OCI-LY1 (cell line): Measurements from ENCODE around the gene STX18.

Experiments
- H2AFZ ChIP-seq: fragments of 200-600 bp; sonication (generic), shearing (Covaris generic); 2 replicates; pipeline ENCODE4 v1.6.0; 2014; ENCODE audit warnings: antibody characterized with exemption, mild to moderate bottlenecking, low read length
- H3F3A ChIP-seq: fragments of 200-600 bp; sonication (generic), shearing (Covaris generic); 2 replicates; pipeline ENCODE4 v1.6.0; 2014; ENCODE audit warnings: mild to moderate bottlenecking, antibody characterized with exemption, low read length, moderate library complexity; ENCODE audit not compliant: insufficient read depth
- H3K27ac ChIP-seq: fragments of 200-600 bp; sonication (generic); 2 replicates; pipeline ENCODE4 v1.5.1; 2014; ENCODE audit warnings: low read length, mixed run types, mild to moderate bottlenecking, low read depth; ENCODE audit not compliant: poor library complexity, severe bottlenecking
- H3K27me3 ChIP-seq: fragments of 200-600 bp; sonication (generic); 2 replicates; pipeline ENCODE4 v1.6.0; 2014; ENCODE audit warnings: antibody characterized with exemption, mild to moderate bottlenecking, low read length, moderate library complexity; ENCODE audit not compliant: insufficient read depth
- H3K36me3 ChIP-seq: fragments of 200-600 bp; sonication (generic); 2 replicates; pipeline ENCODE4 v1.6.1; 2014; ENCODE audit warnings: mild to moderate bottlenecking, antibody characterized with exemption, low read length, moderate library complexity, mixed read lengths; ENCODE audit not compliant: insufficient read depth
- H3K4me1 ChIP-seq: fragments of 200-600 bp; sonication (generic); 2 replicates; pipeline ENCODE4 v1.5.1; 2014; ENCODE audit warnings: mild to moderate bottlenecking, low read length, moderate library complexity; ENCODE audit not compliant: insufficient read depth, severe bottlenecking
- H3K4me2 ChIP-seq: fragments of 200-600 bp; sonication (generic), shearing (Covaris generic); 2 replicates; pipeline ENCODE4 v1.6.1; 2014; ENCODE audit warnings: low read length
- H3K4me3 ChIP-seq: fragments of 200-600 bp; sonication (generic); 2 replicates; pipeline ENCODE4 v1.5.1; 2014; ENCODE audit warnings: low read length, low read depth, mild to moderate bottlenecking, mixed read lengths; ENCODE audit not compliant: poor library complexity, severe bottlenecking
- H3K79me2 ChIP-seq: fragments of 200-600 bp; shearing (Covaris generic); 2 replicates; pipeline ENCODE4 v1.6.1; 2016; ENCODE audit warnings: mixed run types, low read length, mixed read lengths; ENCODE audit not compliant: insufficient read depth
- H3K9ac ChIP-seq: fragments of 200-600 bp; sonication (generic), shearing (Covaris generic); 2 replicates; pipeline ENCODE4 v1.6.1; 2014; ENCODE audit warnings: mild to moderate bottlenecking, low read length, mixed read lengths
- H3K9me2 ChIP-seq: fragments of 200-600 bp; sonication (generic), shearing (Covaris generic); 2 replicates; pipeline ENCODE4 v1.6.1; 2014; ENCODE audit warnings: low read depth, mild to moderate bottlenecking, low read length, mixed read lengths
- H3K9me3 ChIP-seq: fragments of 200-600 bp; shearing (Covaris generic); 2 replicates; pipeline ENCODE4 v1.6.1; 2014; ENCODE audit warnings: low read length, mixed read lengths
- H4K20me1 ChIP-seq: fragments of 200-600 bp; sonication (generic), shearing (Covaris generic); 2 replicates; pipeline ENCODE4 v1.6.0; 2016; ENCODE audit warnings: mild to moderate bottlenecking, low read length; ENCODE audit not compliant: insufficient read depth
- CTCF ChIP-seq: fragments of 200-600 bp; sonication (generic), shearing (Covaris generic); IDR thresholded peaks from 2 replicates; pipeline ENCODE4 v1.5.1; 2017; ENCODE audit warnings: mild to moderate bottlenecking, antibody characterized with exemption, low read length, moderate library complexity, mixed read lengths
- EZH2 ChIP-seq: fragments of 200-600 bp; sonication (generic), shearing (Covaris generic); IDR thresholded peaks from 2 replicates; pipeline ENCODE4 v1.8.0; 2017; ENCODE audit warnings: borderline replicate concordance, mixed run types, mild to moderate bottlenecking, antibody characterized with exemption, low read length, moderate library complexity, mixed read lengths

STX18 gene

GRCh38 chr4:4425696-4426095 is 116.2 kb downstream of the STX18 start:
- H3K27ac ChIP-seq: no peak overlapping the region
- H3F3A ChIP-seq: no peaks in the 10 kb centered on the region
- H3K4me3 ChIP-seq: no peak overlapping the region
- H4K20me1 ChIP-seq: no peaks in the 10 kb centered on the region
- no peaks in the 10 kb centered on the region for H3K9me3 ChIP-seq
- TF ChIP-seq CTCF (no peak), EZH2 (no peak)
- no peaks in the 10 kb centered on the region for H3K27me3 ChIP-seq
- H3K9me2 ChIP-seq: no peaks in the 10 kb centered on the region
- no peak overlapping the region for H3K9ac ChIP-seq
- H3K36me3 ChIP-seq: peaks cover 2% of the 10 kb centered on the region; the same call in 1 of the 2 replicates
- H3K4me1 ChIP-seq: peaks cover 16% of the 10 kb centered on the region
- no peaks in the 10 kb centered on the region for H3K79me2 ChIP-seq
- H2AFZ ChIP-seq: no peak overlapping the region
- H3K4me2 ChIP-seq: no peak overlapping the region

GRCh38 chr4:4425119-4425690 is 116.6 kb downstream of the STX18 start:
- Histone ChIP-seq H3K9me2 (no peaks in the 10 kb centered on the region), H3K27ac (no peak overlapping the region), H4K20me1 (no peaks in the 10 kb centered on the region), H3K4me2 (no peak overlapping the region), H3F3A (no peaks in the 10 kb centered on the region), H3K9ac (no peak overlapping the region), H3K36me3 (peaks cover 7% of the 10 kb centered on the region), H3K79me2 (no peaks in the 10 kb centered on the region), H2AFZ (no peak overlapping the region), H3K4me1 (peaks cover 13% of the 10 kb centered on the region), H3K27me3 (no peaks in the 10 kb centered on the region), H3K9me3 (no peaks in the 10 kb centered on the region), H3K4me3 (no peak overlapping the region)
- TF ChIP-seq CTCF: no peak
- TF ChIP-seq EZH2: no peak

GRCh38 chr4:4424499-4425115 is 117.2 kb downstream of the STX18 start:
- Histone ChIP-seq H3K9ac (no peak overlapping the region), H3K27ac (no peak overlapping the region), H3K4me1 (peaks cover 9% of the 10 kb centered on the region), H3K9me3 (no peaks in the 10 kb centered on the region), H3K9me2 (no peaks in the 10 kb centered on the region), H3K27me3 (no peaks in the 10 kb centered on the region), H3F3A (no peaks in the 10 kb centered on the region), H2AFZ (no peak overlapping the region), H3K4me2 (no peak overlapping the region), H3K79me2 (no peaks in the 10 kb centered on the region), H4K20me1 (no peaks in the 10 kb centered on the region), H3K36me3 (peaks cover 13% of the 10 kb centered on the region), H3K4me3 (no peak overlapping the region)
- TF ChIP-seq EZH2: no peak
